ENCODE results near the gene UBTD1.
"Not testable (repeated sequence)": the region's sequence is repeated elsewhere in the genome, so short reads cannot be mapped to it uniquely, and the experiment has no call there.

UBTD1 gene

GRCh38 chr10:97540669-97541500, 42.2 kb downstream of the UBTD1 start:
- no peak for DNase-seq

GRCh38 chr10:97542169-97543024, 43.7 kb downstream of the UBTD1 start:
- DNase-seq = no peak

- no peak for DNase-seq
Observed at GRCh38 chr10:97543025-97543546, 44.4 kb downstream of the UBTD1 start.

GRCh38 chr10:97546456-97547270, 47.9 kb downstream of the UBTD1 start:
- DNase-seq = no peak

GRCh38 chr10:97547271-97547600, 48.5 kb downstream of the UBTD1 start:
- no peak for DNase-seq

GRCh38 chr10:97547962-97548361, 49.2 kb downstream of the UBTD1 start:
- DNase-seq = no peak

GRCh38 chr10:97548828-97549455, 50.2 kb downstream of the UBTD1 start:
- no peak for DNase-seq

- peak; percentile 16 for DNase-seq
Observed at GRCh38 chr10:97549587-97550322, 51.0 kb downstream of the UBTD1 start.

GRCh38 chr10:97550336-97551149, 51.8 kb downstream of the UBTD1 start:
- DNase-seq = no peak

- no peak for DNase-seq
Observed at GRCh38 chr10:97551271-97551670, 52.5 kb downstream of the UBTD1 start.

GRCh38 chr10:97553575-97554031, 54.9 kb downstream of the UBTD1 start:
- DNase-seq = peak; percentile 55

GRCh38 chr10:97554336-97554735, 55.6 kb downstream of the UBTD1 start:
- not testable (repeated sequence) for DNase-seq

GRCh38 chr10:97555541-97555940, 56.8 kb downstream of the UBTD1 start:
- DNase-seq = not testable (repeated sequence)

- DNase-seq = not testable (repeated sequence)
Observed at GRCh38 chr10:97560731-97561381, 62.1 kb downstream of the UBTD1 start.

- not testable (repeated sequence) for DNase-seq
Observed at GRCh38 chr10:97561386-97562077, 62.8 kb downstream of the UBTD1 start.

GRCh38 chr10:97562329-97562728, 63.6 kb downstream of the UBTD1 start:
- not testable (repeated sequence) for DNase-seq

GRCh38 chr10:97563337-97563736, 64.6 kb downstream of the UBTD1 start:
- no peak for DNase-seq

GRCh38 chr10:97564776-97565175, 66.1 kb downstream of the UBTD1 start:
- DNase-seq = no peak

- no peak for DNase-seq
Observed at GRCh38 chr10:97566336-97566996, 67.7 kb downstream of the UBTD1 start.

All from NCI-H1105 treated with DMSO at 0.1 percent for 48 hours (cell line).